Neural crest cell (in vitro differentiated cells): ENCODE measurements around the gene EDARADD. TPM values are rescaled to one million over a fixed set of nuclear protein-coding genes. Genes with fewer than 3 reads are reported as not detected.
A peak's percentile ranks its signal among the peaks of the same experiment; 100 is the strongest.
"Not testable (repeated sequence)": the region's sequence is repeated elsewhere in the genome, so short reads cannot be mapped to it uniquely, and the experiment has no call there.

Source experiments
- DNase-seq: peaks from one replicate; pipeline ENCODE4 v3.0.0; 2021; ENCODE audit warnings: low read depth, mixed read lengths, low spot score
- H3K27ac Mint-ChIP-seq: one replicate; pipeline ENCODE4 v1.8.0; 2021; ENCODE audit warnings: mild to moderate bottlenecking, mixed read lengths; ENCODE audit not compliant: unreplicated experiment
- H3K27me3 Mint-ChIP-seq: 2 replicates; pipeline ENCODE4 v1.8.0; 2021; ENCODE audit warnings: low read depth, mild to moderate bottlenecking, mixed read lengths
- H3K36me3 Mint-ChIP-seq: 2 replicates; pipeline ENCODE4 v1.8.0; 2021; ENCODE audit warnings: low read depth, mild to moderate bottlenecking, mixed read lengths
- H3K4me1 Mint-ChIP-seq: 2 replicates; pipeline ENCODE4 v1.8.0; 2021; ENCODE audit warnings: mixed read lengths
- H3K4me3 Mint-ChIP-seq: one replicate; pipeline ENCODE4 v1.8.0; 2021; ENCODE audit warnings: mild to moderate bottlenecking, mixed read lengths
- H3K9me3 Mint-ChIP-seq: 2 replicates; pipeline ENCODE4 v1.8.0; 2021; ENCODE audit warnings: mixed read lengths
- long read RNA-seq: library from polyadenylated mRNA; unstranded; transcript quantifications from one replicate; pipeline ENCODE4 v2.0.0, GENCODE V29; 2020
- total RNA-seq: library from RNA; stranded (reverse); gene quantifications from 2 replicates; pipeline ENCODE4 v1.2.1, GENCODE V29; 2021
- TF ChIP-seq, protein P1 (sequence below): fragments of 200-600 bp; sonication (generic); conservative IDR thresholded peaks from 2 replicates; pipeline ENCODE4 v1.5.0; 2021; ENCODE audit warnings: antibody characterized with exemption, mild to moderate bottlenecking

EDARADD gene
- total RNA-seq = 3.0 TPM in 2 replicates
- long read RNA-seq, partial matches to known transcripts = 0 of 2 reads
- long read RNA-seq, other reads (novel, unspliced or antisense) = 1 of 2 reads

DNA sequence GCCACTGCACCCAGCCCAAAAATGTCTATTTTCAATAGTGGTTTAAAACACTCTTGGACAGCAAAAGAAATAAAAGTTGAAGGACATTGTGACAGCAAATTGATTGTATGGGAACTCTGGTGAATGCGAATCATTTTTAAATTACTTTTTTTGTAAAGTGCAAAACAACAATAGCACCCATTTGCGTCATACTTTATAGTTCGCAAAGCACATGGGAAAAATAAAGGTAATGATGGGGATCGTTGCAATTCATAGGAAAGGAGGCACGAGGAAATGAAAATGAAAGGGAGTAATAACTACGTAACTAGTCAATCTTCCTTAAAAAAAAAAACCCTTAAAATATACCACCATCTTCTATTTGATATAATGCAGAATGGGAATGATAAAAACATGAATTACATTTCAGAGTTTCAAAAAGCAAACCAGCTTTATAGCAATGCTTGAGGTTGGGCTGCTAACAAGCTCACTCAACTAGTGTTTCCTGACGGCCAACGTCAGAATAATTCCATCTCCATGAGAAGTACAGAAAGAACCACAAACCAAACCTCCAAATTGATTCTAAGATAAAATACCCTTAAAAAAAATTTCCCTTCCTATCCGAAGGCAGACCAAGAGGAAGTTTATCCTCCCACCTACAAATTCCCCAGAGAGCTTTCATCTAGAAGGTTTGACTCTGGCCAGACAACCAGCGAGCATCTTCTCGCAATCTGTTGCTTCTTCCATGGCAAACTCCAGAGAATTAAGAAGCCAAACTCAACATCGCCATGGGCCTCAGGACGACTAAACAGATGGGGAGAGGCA lies at the start of gene EDARADD:
EDARADD (plus strand) TSS at position 606 of the 801 bp plus-strand sequence; CDS start at position 765, 159 bp downstream.
- Mint-ChIP-seq H3K9me3 (no peaks in the 10 kb centered on the region), H3K36me3 (no peaks in the 10 kb centered on the region), H3K27me3 (peaks cover 51% of the 10 kb centered on the region), H3K4me1 (peaks cover 17% of the 10 kb centered on the region), H3K27ac (no peak within 1 kb of the TSS), H3K4me3 (peak within 1 kb of the TSS; percentile 88)
- DNase-seq = no peak
- TF ChIP-seq, protein P1, sequence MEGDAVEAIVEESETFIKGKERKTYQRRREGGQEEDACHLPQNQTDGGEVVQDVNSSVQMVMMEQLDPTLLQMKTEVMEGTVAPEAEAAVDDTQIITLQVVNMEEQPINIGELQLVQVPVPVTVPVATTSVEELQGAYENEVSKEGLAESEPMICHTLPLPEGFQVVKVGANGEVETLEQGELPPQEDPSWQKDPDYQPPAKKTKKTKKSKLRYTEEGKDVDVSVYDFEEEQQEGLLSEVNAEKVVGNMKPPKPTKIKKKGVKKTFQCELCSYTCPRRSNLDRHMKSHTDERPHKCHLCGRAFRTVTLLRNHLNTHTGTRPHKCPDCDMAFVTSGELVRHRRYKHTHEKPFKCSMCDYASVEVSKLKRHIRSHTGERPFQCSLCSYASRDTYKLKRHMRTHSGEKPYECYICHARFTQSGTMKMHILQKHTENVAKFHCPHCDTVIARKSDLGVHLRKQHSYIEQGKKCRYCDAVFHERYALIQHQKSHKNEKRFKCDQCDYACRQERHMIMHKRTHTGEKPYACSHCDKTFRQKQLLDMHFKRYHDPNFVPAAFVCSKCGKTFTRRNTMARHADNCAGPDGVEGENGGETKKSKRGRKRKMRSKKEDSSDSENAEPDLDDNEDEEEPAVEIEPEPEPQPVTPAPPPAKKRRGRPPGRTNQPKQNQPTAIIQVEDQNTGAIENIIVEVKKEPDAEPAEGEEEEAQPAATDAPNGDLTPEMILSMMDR = no peak

DNA sequence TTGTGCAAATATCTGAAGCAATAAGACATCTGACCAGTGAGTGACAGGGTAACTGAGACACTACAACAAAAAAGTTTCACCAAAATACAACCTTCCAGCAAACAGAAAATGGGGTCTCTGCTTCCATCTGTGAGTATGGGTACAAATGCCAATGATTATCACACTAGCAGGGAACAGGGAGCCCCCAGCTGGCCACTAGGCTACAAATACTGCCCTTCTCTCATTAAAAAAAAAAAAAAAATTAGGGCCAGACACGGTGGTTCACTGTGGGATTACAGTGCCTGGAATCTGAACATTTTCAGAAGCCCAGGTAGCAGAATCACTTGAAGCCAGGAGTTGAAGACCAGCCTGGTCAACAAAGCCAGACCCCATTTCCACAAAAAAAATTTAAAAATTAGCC lies 48.4 kb upstream of the EDARADD start:
- H3K27me3 Mint-ChIP-seq = no peaks in the 10 kb centered on the region
- H3K4me3 Mint-ChIP-seq = no peak overlapping the region
- no peak overlapping the region for H3K27ac Mint-ChIP-seq
- H3K9me3 Mint-ChIP-seq = no peaks in the 10 kb centered on the region
- no peaks in the 10 kb centered on the region for H3K36me3 Mint-ChIP-seq
- TF ChIP-seq, protein P1 = peak; percentile 42
- no peak for DNase-seq
- no peaks in the 10 kb centered on the region for H3K4me1 Mint-ChIP-seq

DNA sequence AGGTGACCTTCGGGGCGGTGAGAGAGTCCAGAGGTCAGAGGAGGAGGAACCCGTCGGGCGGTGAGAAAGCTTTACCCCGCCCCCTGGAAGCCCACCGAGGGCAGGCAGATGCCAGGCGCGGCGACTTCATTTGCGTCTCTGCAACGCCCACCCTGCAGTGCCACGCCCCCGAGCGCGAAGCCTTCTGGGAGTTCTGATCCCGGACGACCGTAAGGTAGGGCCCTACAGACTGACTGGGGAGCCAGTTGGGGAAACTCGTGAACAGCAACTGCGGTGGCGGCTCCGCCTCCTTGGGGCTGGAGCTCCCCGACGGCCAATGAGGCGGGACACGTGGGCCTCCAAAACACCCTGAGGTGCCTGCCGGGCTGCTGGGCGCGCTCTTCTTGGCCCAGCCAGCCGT lies 46.0 kb upstream of the EDARADD start:
- no peaks in the 10 kb centered on the region for H3K36me3 Mint-ChIP-seq
- DNase-seq = no peak
- no peak overlapping the region for H3K27ac Mint-ChIP-seq
- H3K4me3 Mint-ChIP-seq = no peak overlapping the region
- TF ChIP-seq, protein P1 = no peak
- no peaks in the 10 kb centered on the region for H3K27me3 Mint-ChIP-seq
- no peaks in the 10 kb centered on the region for H3K9me3 Mint-ChIP-seq
- no peaks in the 10 kb centered on the region for H3K4me1 Mint-ChIP-seq

DNA sequence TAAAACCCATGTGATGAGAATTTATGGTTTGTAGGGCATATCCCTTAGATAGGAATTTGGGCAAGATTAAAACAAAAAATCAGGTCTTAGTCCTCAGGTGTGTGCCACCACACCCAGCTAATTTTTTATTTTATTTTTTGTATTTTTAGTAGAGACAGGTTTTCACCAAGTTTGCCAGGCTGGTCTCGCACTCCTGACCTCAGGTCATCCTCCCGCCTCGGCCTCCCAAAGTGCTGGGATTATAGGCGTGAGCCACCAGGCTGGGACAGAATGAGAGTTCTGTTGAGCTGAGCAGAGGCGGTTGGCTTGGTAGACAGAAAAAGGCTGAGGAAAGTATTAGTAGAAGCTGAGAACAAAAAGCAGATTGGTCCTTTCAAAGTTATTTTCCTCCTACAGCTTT lies 43.8 kb upstream of the EDARADD start:
- Mint-ChIP-seq H3K27me3 (no peaks in the 10 kb centered on the region), H3K9me3 (no peaks in the 10 kb centered on the region), H3K4me1 (no peaks in the 10 kb centered on the region), H3K36me3 (no peaks in the 10 kb centered on the region), H3K27ac (no peak overlapping the region), H3K4me3 (no peak overlapping the region)
- no peak for DNase-seq
- TF ChIP-seq, protein P1 = no peak

DNA sequence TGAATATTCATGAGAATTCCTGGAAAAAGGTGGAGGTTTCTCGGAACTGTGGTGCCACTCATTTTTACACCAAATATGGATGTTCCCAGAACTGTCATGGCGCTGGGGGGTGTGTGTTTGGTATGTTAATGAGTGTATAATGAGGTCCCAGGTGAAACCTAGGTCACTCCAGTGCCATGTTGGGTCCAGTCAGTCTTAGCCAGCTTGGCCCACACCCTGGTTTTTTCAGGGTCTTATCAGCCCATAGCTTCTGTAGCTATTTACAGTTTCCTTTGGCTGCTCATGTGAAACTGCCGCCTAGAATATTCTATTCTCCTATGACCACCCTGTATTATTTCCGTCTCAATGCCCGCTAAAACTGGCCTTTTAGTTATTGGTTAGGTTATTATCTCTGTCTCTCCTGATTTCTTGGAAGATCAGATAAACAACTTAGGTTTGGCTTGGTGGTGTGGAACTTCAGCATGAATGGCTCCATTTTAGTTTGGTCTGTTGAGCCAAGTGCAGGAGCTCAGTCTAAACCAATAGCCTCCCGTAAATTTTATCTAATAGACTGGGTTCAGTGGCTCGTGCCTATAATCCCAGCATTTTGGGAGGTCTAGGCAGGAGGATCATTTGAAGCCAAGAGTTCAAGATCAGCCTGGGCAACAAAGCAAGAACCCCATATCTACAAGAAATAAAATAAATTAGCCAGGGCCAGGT lies 42.1 kb upstream of the EDARADD start:
- Mint-ChIP-seq H3K4me3 (no peak overlapping the region), H3K9me3 (no peaks in the 10 kb centered on the region), H3K27me3 (no peaks in the 10 kb centered on the region), H3K36me3 (no peaks in the 10 kb centered on the region), H3K4me1 (no peaks in the 10 kb centered on the region), H3K27ac (no peak overlapping the region)
- DNase-seq = no peak
- TF ChIP-seq, protein P1 = no peak

DNA sequence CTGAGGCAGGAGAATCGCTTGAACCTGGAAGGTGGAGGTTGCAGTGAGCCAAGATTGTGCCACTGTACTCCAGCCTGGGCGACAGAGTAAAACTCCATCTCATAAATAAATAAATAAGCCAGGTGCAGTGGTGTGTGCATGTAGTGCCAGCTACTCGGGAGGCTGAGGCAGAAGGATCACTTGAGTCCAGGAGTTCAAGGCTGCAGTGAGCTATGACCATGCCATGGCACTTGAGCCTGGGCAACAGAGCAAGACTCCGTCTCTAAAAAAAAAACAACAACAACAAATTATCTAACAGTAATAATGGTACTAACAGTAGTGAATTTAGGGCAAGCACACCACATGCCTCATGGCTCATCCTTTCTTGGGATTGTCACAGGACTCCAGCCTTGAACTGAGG lies 41.3 kb upstream of the EDARADD start:
- H3K4me3 Mint-ChIP-seq, DNase-seq, H3K36me3 Mint-ChIP-seq, H3K4me1 Mint-ChIP-seq, H3K9me3 Mint-ChIP-seq, H3K27me3 Mint-ChIP-seq, H3K27ac Mint-ChIP-seq: not testable (repeated sequence)
